Natural killer cell (primary cell): ENCODE results near the gene CPNE8. TPM values are rescaled to one million over a fixed set of nuclear protein-coding genes. Genes with fewer than 3 reads are reported as not detected.

Experiments used
- ATAC-seq, 3 donors: fragments of 150-1000 bp in 2 of 3; fragments of 200-7000 bp in 1 of 3; cut with Tn5 transposase; 1 replicate in 1 of 3; 2 replicates in 2 of 3; pipeline ENCODE4 v1.10.0; 2021; ENCODE audit warnings: mild to moderate bottlenecking in 2 of 3, moderate library complexity in 2 of 3
- DNase-seq, 2 donors: peaks; one replicate each; pipeline versions ENCODE4 v3.0.0 to v3.0.0-alpha.2; 2013 to 2021; ENCODE audit warnings: mixed read lengths in 1 of 2
- H3K27ac ChIP-seq: one replicate; pipeline ENCODE4 v1.5.1; 2013; ENCODE audit warnings: mild to moderate bottlenecking, low read length
- H3K27me3 ChIP-seq: one replicate; pipeline ENCODE4 v1.6.1; 2013; ENCODE audit warnings: low read length; ENCODE audit not compliant: control insufficient read depth, insufficient read depth
- H3K36me3 ChIP-seq: one replicate; pipeline ENCODE4 v1.6.1; 2013; ENCODE audit warnings: low read length; ENCODE audit not compliant: control insufficient read depth, insufficient read depth
- H3K4me1 ChIP-seq: one replicate; pipeline ENCODE4 v1.6.1; 2013; ENCODE audit warnings: low read length; ENCODE audit not compliant: control insufficient read depth, insufficient read depth
- H3K4me3 ChIP-seq: one replicate; pipeline ENCODE4 v1.5.1; 2013; ENCODE audit warnings: low read length
- H3K9me3 ChIP-seq: one replicate; pipeline ENCODE4 v1.6.1; 2013; ENCODE audit warnings: low read length; ENCODE audit not compliant: control insufficient read depth, insufficient read depth
- H3K27ac Mint-ChIP-seq, 2 donors: one replicate each; pipeline ENCODE4 v1.8.0; 2022; ENCODE audit warnings: mild to moderate bottlenecking in 2 of 2, mixed read lengths in 2 of 2, moderate library complexity in 1 of 2
- H3K27me3 Mint-ChIP-seq, 2 donors: one replicate each; pipeline ENCODE4 v1.8.0; 2022; ENCODE audit warnings: low read depth in 2 of 2, mixed read lengths in 2 of 2
- H3K36me3 Mint-ChIP-seq: one replicate; pipeline ENCODE4 v1.8.0; 2022; ENCODE audit warnings: mixed read lengths
- H3K4me1 Mint-ChIP-seq, 2 donors: one replicate each; pipeline ENCODE4 v1.8.0; 2022; ENCODE audit warnings: mixed read lengths in 2 of 2
- H3K4me3 Mint-ChIP-seq: one replicate; pipeline ENCODE4 v1.8.0; 2022; ENCODE audit warnings: mild to moderate bottlenecking, moderate library complexity, mixed read lengths
- H3K9me3 Mint-ChIP-seq, 2 donors: one replicate each; pipeline ENCODE4 v1.8.0; 2022; ENCODE audit warnings: mixed read lengths in 2 of 2
- CTCF ChIP-seq: fragments of 200-600 bp; IDR thresholded peaks from one replicate; pipeline ENCODE4 v1.8.0; 2022; ENCODE audit warnings: antibody characterized with exemption
- WGBS: methylation state at CpG from one replicate; pipeline ENCODE4 v1.1.7; 2013; ENCODE audit warnings: missing lambda C conversion rate; ENCODE audit not compliant: insufficient coverage; 5-methylcytosine and 5-hydroxymethylcytosine counted together
- intact Hi-C: fragments of 100-400 bp; cut with micrococcal nuclease; formaldehyde crosslinking; loops from one replicate; pipeline ENCODE4 v1.14.2; 2022
- total RNA-seq, 4 donors: library from RNA; stranded (reverse); fragments of 120-200 nt in 1 of 4; gene quantifications; one replicate each; pipeline versions ENCODE4 v1.2.3 to v1.2.4, GENCODE V29; 2013 to 2022

CPNE8 gene
- total RNA-seq, 3 donors from 2014 or later (not counting 1 experiment from before 2014, with no cell fraction given), result 6.1 to 8.1 (median 7.9) TPM

GRCh38 chr12:38915429-38916182 lies 10.2 kb upstream of the CPNE8 start:
- H3K27ac ChIP-seq, result no peak overlapping the region
- no peaks in the 10 kb centered on the region for H3K4me1 ChIP-seq
- Mint-ChIP-seq H3K36me3 (no peaks in the 10 kb centered on the region), H3K9me3 (no peaks in the 10 kb centered on the region), H3K4me1 (no peaks in the 10 kb centered on the region), H3K27me3 (peaks cover 15 to 22% of the 10 kb centered on the region in 2 donors), H3K4me3 (no peak overlapping the region), H3K27ac (no peak overlapping the region)
- ATAC-seq (no peak), DNase-seq (no peak)
- no peaks in the 10 kb centered on the region for H3K36me3 ChIP-seq
- no peak for TF ChIP-seq CTCF
- H3K4me3 ChIP-seq, result no peak overlapping the region
- no peaks in the 10 kb centered on the region for H3K27me3 ChIP-seq
- H3K9me3 ChIP-seq, result no peaks in the 10 kb centered on the region
- intact Hi-C loops, result no loop called here
- WGBS, result 83% methylated on average over 2 of the region's 3 CpGs

- H3K4me3 Mint-ChIP-seq, result no peak overlapping the region
- intact Hi-C loops, result no loop called here
- peaks cover 3 to 4% of the 10 kb centered on the region in 2 donors for H3K4me1 Mint-ChIP-seq
- H3K9me3 ChIP-seq, result no peaks in the 10 kb centered on the region
- H3K4me1 ChIP-seq, result no peaks in the 10 kb centered on the region
- no peak for TF ChIP-seq CTCF
- ATAC-seq, result no peak
- H3K27me3 Mint-ChIP-seq, result peaks cover 18 to 24% of the 10 kb centered on the region in 2 donors
- no peak overlapping the region for H3K27ac Mint-ChIP-seq
- WGBS, result 91% methylated on average over 4 of the region's 5 CpGs
- H3K27ac ChIP-seq, result no peak overlapping the region
- no peaks in the 10 kb centered on the region for H3K27me3 ChIP-seq
- no peak for DNase-seq
- H3K4me3 ChIP-seq, result no peak overlapping the region
- H3K9me3 Mint-ChIP-seq, result no peaks in the 10 kb centered on the region
- no peaks in the 10 kb centered on the region for H3K36me3 ChIP-seq
- no peaks in the 10 kb centered on the region for H3K36me3 Mint-ChIP-seq
These were observed 6.7 kb upstream of the CPNE8 start for GRCh38 chr12:38912116-38912515.

GRCh38 chr12:38911611-38912010 lies 6.2 kb upstream of the CPNE8 start:
- Histone ChIP-seq H3K4me1 (peaks cover 4% of the 10 kb centered on the region), H3K27ac (no peak overlapping the region), H3K36me3 (no peaks in the 10 kb centered on the region), H3K9me3 (no peaks in the 10 kb centered on the region), H3K27me3 (no peaks in the 10 kb centered on the region), H3K4me3 (no peak overlapping the region)
- intact Hi-C loops, result no loop called here
- no CpG with 5 or more reads among the region's 1 CpG for WGBS
- no peaks in the 10 kb centered on the region for H3K36me3 Mint-ChIP-seq
- peaks cover 20 to 24% of the 10 kb centered on the region in 2 donors for H3K27me3 Mint-ChIP-seq
- ATAC-seq (no peak), DNase-seq (no peak)
- TF ChIP-seq CTCF, result no peak
- H3K4me3 Mint-ChIP-seq, result no peak overlapping the region
- no peaks in the 10 kb centered on the region for H3K9me3 Mint-ChIP-seq
- H3K4me1 Mint-ChIP-seq, result peaks cover 8 to 9% of the 10 kb centered on the region in 2 donors
- no peak overlapping the region for H3K27ac Mint-ChIP-seq
